HG02852 (cell line): ENCODE measurements around the gene MEGF6.

Source experiments
- ATAC-seq: cut with Tn5 transposase; IDR thresholded peaks from one replicate; pipeline ENCODE4 v1.9.1; 2021; ENCODE audit warnings: mild to moderate bottlenecking, moderate library complexity; ENCODE audit not compliant: unreplicated experiment

The MEGF6 gene

GRCh38 chr1:3444736-3445135 lies 166.6 kb downstream of the MEGF6 start:
- ATAC-seq, result no peak

DNA sequence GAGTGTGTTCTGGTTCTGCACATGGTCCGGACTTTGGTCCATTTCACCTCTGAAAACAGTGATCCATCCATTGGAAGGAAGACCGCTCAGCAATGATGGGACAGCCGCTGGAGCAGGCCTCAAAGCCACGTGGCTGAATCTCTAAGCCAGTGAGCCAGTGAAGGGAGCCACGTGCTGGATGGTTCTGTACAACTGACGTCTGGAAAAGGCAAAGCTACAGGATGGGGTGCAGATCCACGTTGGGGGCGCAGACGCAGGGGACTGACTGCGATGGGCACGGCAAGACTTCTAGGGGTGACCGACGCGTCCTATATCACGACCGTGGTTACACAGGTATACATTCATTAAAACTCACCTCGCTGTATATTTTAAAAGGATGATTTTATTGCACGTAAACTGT lies 167.0 kb downstream of the MEGF6 start:
- ATAC-seq, result no peak

DNA sequence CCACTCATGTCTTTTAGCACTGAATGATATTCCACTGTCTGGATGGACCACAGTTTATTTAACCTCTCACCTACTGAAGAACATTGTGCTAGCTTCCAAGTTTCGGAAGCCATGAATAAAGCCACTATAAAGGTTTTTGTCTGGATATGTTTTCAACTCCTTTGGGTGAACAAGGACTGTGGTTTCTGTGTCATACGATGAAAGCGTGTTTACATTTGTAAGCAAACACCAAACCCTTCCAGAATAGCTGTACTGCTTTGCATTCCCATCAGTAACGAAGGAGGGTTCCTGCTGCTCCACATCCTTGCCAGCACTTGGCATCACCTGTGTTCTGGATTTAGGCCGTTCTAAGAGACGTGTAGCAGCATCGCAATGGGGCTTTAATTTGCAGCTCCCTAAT lies 167.5 kb downstream of the MEGF6 start:
- ATAC-seq, result no peak

GRCh38 chr1:3442901-3443300 lies 168.4 kb downstream of the MEGF6 start:
- ATAC-seq, result no peak

DNA sequence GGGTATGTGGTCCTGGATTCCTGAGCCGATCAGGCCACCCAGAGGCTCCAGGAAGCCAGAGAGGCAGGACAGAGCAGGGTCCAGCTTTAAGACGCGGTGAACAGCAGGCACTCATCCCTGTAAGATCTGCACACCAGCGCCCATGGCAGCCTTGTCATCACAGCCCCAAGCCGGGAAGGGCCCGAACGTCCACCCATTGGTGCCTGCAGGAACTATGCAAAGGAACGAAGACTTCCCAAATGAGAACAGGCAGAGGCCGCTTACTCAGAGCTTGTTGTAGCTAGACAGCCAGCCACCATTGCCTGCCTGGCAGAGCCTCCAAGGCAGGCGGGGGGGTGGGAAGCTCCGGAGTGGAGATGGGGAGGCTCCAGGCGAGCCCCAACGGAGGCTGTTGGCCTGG lies 169.0 kb downstream of the MEGF6 start:
- no peak for ATAC-seq

DNA sequence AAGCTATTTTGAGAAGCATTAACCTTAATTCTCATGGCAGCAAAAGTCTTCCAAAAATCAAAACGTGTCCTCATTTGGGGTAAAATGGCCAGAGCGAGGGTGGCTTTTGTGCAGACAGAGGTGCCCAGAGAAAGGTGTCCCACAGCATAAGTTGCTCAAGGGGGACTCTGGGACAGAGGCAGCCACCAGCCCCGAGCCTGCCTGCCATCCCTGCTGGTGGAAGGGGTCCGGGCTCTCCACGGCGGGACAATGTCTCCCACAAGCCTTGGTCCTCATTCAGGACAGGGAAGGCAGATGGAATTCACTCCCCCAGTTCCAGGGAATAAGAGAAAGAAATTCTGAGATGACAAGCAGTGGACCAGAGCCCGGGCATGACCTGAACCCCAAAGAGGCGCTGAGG lies 169.4 kb downstream of the MEGF6 start:
- ATAC-seq, result no peak

GRCh38 chr1:3441410-3441847 lies 169.9 kb downstream of the MEGF6 start:
- ATAC-seq, result no peak

- no peak for ATAC-seq
These were observed 170.4 kb downstream of the MEGF6 start for GRCh38 chr1:3440711-3441409.

DNA sequence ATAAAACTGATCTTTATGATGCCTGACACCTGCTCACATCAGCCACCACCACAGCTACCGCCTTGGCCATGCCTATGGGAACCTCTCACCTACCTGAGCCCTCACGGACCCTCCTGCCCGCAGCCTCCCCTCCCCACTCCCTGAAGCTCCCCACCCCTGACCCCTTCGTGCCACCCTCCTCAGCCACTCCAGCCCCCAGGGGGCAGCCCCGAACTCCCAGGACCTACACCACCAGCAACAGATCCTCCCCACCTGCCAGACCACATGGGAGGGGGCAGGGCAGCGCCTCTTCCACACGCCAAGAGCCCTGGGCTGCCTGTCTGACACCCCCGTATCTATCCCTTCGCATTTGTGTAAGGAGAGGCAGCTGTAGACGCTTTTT lies 171.0 kb downstream of the MEGF6 start:
- ATAC-seq, result no peak
